CD4-positive, alpha-beta T cell treated with Interferon alpha-2 for 1 hour (primary cell): ENCODE data around the gene DMPK.
A peak's percentile ranks its signal among the peaks of the same experiment; 100 is the strongest.

Experiments used
- DNase-seq, 2 donors: peaks; one replicate each; pipeline ENCODE4 v3.0.0-alpha.2; 2020 to 2022

Gene DMPK, protein sequence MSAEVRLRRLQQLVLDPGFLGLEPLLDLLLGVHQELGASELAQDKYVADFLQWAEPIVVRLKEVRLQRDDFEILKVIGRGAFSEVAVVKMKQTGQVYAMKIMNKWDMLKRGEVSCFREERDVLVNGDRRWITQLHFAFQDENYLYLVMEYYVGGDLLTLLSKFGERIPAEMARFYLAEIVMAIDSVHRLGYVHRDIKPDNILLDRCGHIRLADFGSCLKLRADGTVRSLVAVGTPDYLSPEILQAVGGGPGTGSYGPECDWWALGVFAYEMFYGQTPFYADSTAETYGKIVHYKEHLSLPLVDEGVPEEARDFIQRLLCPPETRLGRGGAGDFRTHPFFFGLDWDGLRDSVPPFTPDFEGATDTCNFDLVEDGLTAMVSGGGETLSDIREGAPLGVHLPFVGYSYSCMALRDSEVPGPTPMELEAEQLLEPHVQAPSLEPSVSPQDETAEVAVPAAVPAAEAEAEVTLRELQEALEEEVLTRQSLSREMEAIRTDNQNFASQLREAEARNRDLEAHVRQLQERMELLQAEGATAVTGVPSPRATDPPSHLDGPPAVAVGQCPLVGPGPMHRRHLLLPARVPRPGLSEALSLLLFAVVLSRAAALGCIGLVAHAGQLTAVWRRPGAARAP

DNA sequence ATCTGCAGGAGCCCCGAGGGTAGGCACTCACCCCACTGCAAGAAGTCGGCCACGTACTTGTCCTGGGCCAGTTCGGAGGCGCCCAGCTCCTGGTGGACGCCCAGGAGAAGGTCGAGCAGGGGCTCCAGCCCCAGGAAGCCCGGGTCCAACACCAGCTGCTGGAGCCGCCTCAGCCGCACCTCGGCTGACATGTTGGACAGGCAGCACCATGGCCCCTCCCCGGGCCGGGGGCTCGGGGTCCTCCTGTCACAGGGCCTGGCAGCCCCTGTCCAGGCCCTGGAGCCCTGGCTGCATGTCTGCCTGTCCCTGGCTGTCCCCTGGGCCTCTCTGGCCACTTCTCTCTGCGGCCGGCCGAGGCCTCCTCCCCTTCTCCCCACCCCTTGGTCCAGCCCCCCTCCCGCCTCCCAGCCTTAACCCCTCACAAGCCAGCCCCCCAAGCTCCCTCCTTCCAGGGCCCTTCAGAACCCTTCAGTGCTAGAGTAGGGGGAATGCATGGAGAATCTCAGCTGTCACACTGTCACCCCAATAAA lies at the start of gene DMPK:
TSS of gene DMPK (minus strand) at position 329 of the 530 bp plus-strand sequence. CDS start at position 191, 138 bp downstream.
- DNase-seq: no peak

DNA sequence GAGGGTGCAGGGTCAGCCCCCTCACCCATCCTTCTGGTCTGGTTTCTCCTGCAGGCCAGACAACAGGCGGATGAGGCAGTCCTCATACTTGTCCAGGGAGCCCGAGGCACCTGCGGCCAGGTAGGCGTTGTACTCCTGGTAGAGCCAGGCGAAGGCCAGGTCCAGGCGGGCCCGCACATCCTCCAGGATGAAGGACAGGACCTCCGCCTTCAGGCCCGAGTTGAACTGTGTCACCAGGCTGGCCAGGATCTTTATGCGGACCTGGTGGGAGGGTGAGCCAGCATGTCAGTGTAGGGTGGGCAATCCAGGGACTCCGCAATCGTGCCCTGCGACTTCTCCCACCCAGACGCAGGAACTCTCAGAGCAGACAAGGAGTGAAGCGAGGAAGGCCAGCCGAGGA lies 46.7 kb upstream of the DMPK start:
- no peak for DNase-seq

DNA sequence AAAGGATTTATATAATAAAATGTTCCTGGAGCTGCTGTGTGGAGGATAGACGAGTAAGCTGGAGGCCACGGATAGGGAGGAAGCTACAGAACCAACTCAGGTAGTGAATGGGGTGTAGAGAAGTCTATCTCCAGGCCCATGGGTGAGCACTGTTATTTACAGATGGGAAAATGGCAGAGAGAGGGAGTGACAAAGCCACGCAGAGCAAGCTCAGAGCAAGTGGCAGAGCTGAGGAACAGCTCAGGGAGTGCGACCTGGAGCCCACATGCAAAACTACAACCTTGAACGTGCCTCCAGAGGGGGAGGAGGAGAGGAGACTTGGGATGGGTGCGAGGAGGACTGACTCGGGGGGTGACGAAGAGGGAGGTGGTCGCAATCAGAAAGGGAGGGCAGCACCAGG lies 46.2 kb upstream of the DMPK start:
- DNase-seq: no peak

DNA sequence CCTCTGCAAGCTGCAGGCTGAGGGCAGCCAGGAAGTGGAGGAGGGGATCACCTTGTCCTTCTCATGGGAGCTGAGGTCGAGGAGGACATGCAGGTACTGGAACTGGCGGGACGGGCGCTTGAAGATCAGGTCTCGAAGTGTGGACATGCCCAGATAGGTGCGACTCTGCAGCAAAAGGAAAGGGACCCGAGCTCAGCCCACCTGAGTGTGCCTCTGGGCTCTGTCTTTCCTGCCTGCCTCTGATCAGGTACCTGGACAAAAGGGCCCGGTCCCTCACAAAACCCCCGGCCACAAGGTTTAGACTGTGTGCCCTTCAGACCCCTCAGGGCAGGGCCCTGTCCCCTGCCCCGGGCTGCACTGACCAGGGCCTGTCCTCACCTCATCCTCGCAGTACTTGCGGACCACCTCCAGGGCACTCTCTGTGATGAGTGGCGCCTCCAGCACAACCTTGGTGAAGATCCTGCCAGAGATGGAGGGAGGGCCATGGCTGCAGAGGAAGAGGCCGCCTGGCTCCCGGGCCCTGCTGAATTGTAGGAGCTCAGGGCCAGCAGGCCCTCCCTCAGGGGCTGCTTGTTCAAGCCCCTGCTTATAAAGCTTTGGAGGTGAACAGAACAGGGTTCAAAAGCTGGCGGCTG lies 45.3 kb upstream of the DMPK start:
- DNase-seq: no peak

DNA sequence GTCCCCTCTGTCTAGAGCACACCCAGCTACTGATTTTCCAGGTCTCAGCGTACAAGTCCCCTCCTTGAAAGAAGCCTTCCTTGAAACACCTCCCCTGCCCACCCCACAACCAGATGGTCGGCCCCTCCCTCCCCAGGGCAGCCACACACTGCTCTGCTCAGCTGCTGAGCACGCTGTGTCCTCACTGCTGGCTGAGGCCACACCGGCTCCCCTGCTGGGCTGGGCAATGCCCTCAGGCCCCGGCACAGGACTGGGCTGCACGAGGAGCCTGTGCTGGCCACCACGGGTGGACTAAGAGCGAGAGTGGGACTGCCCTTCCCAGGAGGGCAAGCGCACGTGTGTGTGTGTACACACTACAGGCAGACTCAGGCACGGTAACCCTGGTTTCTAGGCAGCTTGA lies 44.6 kb upstream of the DMPK start:
- no peak for DNase-seq

DNA sequence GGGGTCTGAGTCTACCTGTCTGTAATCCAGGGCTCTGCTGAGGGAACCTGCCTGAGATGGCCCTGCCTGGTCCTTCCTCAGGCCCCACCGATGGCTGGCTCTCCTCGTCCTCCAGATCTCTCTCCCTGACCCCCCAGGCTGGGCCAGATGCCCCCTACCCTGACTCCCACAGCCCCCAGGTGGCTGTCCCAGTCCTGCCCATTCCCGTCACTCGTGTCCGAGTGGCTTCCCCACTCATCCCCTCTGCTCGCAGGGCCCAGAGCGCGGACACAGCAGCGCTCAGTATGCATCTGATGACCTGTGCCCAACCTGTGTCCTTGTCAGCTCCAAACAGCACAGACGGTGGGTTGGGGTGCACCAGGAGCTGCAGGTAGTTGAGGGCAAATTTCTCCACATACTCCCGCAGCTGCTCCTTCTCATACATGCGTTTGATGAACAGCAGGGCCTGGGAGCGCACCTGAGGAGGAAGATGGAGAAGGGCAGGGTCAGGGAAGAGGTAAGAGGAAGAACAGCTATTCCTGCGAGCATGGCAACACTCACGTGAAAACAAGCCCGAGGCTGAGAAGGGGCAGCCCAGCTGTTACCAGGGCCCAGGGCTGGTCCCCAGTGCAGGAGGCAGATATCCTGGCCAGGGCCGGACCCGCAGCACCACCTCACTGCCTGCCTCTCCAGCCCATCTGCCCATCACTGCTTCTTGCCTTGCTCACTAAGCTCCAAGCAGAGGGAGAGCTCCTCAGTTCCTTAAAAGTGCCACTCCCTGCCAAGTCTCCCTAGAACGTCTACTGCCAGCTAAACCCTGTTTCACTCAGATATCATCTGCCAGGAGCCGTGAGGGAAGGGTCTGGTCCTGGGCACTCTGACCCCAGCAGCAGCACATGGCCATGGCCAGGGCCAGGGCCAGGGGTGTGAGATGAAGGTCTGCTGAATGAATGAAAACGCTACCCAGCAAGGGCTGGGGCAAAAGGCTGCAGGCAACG lies 43.9 kb upstream of the DMPK start:
- DNase-seq: no peak

DNA sequence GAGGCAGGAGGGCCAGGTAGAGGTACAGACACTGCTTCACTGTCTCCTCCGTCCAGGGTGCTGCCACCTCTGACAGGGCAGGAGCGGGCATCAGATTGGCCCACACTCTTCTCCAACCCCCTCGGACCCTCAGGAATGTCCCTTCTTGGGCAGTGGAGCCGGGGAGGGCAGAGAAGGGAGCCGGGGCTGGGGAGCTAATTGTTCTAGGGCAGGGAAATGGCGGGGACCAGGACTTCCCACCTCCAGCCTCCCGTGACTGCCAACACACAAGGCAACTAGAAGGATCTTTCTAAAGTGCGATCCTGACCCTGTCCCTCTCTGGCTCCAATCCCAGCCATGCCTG lies 42.9 kb upstream of the DMPK start:
- DNase-seq: no peak

DNA sequence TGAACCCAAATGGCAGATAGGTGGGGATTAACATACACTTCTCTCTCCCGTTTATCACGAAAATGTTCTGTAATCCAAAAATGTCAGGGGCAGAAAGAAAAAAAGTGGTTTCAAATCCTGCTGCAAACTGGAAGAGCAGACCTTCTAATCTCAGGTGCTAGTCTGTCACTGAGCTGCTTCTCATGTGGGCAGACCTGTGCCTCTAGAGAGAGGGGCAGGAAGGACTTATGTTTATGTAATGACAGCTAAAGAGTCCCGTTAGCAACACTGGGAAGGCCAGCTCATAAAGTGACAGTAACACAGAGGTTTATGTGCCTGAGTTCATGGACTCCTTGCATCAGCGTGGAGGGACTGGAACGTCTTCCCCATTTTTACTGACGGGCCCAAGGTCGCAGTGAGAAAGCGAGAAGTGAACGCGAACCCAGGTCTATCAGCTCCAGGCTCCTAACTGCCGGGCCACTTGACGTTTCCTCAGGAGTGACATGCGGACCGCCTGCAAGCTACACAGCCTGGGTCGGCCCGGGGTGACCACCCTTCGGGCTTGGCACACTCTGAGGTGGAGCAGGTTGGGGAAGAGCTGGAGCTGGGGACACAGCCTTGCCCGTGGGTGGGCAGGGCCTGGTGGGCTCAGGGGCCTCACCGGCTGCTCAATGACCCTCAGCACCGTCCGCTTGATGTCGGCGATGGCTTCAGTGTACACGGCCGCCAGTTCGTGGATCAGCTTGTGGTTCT lies 42.4 kb upstream of the DMPK start:
- DNase-seq: no peak

DNA sequence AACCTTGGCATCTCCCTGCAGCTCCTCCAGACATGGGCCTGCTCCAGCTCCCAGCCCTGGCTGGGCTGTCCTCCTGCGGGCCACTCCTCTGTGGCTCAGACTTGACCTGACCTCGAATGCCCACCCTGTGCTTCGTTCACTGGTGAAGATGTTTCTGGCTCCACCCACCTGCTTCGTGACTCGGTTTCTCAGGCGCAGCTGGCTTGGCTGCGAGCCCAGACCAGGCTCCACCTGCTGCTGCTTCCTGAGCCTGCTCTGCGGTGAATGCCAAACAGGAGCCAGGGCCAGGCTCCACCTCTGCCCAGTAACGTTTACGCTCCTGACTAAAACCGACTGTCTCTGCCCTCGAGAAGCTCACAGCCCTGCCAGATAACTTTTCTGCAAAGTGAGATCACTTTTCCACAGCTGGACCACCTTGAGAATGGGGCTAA lies 41.8 kb upstream of the DMPK start:
- DNase-seq: no peak

DNA sequence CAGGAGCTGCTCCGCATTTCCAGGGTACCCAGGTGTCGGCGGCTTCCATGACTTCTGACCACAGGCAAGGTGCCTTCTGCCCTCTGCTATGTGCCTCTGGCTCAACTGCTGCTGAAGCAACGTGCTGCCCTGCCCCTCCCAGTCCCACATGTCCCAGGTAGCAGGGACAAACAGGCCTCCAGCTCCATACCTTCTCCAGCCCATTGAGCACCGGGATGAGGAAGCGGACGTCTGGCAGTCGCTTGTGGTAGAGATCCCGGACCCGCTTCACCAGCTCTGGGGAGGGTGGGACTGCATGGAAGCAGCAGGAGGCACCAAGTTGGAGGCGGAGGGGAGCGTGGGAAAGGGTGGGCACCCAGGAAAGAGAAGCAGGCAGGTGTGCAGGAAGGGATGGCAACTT lies 40.9 kb upstream of the DMPK start:
- no peak for DNase-seq

DNA sequence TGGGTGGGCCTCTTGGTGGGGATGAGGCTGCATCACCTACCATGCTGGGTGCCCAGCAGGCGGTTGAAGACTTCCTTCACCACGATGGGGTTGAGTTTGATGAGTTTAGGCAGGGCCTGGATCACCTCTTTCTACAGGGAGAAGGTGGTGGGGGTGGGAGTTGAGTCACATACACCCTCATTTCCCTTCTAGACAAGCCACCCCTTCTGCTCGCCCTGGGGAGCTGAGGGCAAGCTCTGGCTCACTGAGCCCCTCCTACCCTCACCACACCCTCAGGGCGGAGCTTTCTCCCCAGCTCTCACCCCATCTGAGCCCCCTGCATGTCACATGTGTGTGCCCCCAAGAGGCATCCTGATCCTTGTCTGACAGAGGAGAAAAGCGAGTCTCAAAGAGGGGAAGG lies 40.4 kb upstream of the DMPK start:
- DNase-seq: no peak

DNA sequence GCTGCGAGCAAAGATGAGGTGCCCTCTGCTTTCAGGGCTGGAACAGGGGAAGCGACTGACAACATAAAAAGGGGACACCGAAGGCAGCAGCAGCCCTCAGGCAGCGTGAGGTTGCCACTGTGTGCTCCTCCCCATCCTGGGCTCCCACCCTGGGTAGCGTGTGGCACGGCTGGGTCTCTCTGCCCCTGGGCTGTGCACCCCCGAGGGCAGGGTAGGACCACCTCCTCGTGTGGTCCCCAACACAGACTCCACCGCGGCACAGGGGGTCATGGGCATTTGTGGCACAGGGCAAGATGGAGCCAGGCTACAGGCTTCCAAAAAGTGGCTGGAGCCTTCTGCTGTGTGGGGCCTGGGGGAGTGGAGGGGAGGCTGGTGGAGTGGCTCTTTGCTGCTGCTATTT lies 39.3 kb upstream of the DMPK start:
- no peak for DNase-seq

DNA sequence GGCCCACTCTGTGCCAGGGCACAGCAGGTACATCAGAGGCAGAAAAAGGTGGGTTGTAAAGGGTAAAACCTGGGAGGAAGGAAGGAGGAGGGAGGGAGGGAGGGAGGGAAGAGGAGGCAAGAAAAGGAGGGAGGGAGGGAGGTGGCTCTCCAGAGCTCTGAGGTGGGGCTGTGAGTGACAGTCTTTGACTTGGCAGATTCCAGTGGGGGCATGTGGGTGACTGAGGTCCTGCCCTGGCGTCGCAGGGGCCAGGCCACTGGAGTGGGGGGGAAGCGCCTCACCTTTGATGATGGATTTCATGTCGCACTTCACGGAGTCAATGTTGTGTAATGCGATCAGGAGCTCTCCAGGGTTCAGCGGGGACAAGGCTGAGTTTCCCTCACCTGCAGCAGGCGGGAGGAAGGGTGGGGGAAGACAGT lies 38.8 kb upstream of the DMPK start:
- DNase-seq: no peak

DNA sequence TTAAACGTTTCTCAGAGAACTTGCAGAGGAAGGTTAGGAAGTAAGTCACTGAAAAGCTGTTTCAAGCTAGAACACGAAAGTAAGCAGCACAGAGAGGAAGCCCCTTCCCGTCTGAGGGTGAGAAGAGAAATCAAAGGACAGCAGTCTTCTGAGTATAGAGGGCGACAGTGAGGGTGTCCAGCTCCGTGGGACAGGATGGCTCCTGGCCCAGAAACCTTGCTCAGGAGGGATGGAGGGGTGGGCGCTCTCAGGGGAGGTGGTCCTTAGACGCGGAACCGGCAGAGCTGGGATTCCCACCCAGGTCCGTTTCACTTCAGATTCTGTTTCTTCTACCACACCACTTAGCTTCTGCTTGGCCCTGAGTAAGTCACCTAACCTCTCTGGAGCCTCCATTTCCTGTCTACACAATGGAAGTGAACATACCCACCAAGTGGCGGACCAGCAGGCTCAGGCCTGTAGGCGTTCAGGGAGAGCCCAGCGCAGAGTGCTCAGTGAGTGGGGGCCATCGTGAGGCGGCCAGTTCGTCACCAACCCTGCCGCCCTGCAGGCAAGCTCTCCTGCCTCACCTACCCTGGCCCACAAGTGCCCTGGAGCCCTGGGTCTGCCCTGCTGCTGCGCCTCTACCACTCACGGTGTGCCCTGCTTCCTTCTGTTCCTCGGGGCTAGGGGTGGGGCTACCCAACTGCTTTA lies 38.3 kb upstream of the DMPK start:
- no peak for DNase-seq

DNA sequence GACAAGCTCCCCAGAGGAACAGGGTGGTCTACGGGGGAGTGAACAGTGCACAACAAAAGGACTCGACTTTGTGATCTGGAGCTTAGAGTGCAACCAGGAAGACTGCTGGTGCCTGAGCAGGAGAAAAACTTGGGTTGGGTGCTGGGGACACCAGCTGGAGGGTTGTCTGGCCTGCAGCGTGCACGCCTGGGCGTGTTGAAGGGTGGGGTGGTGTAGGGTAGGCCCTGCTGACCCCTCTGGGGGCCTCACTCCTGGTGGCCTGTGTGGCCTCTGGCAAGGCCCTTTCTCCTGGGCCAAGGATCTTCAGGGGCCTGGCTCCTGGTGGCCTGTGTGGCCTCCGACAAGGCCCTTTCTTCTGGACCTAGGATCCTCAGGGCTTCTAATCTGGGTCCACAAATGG lies 37.5 kb upstream of the DMPK start:
- no peak for DNase-seq

DNA sequence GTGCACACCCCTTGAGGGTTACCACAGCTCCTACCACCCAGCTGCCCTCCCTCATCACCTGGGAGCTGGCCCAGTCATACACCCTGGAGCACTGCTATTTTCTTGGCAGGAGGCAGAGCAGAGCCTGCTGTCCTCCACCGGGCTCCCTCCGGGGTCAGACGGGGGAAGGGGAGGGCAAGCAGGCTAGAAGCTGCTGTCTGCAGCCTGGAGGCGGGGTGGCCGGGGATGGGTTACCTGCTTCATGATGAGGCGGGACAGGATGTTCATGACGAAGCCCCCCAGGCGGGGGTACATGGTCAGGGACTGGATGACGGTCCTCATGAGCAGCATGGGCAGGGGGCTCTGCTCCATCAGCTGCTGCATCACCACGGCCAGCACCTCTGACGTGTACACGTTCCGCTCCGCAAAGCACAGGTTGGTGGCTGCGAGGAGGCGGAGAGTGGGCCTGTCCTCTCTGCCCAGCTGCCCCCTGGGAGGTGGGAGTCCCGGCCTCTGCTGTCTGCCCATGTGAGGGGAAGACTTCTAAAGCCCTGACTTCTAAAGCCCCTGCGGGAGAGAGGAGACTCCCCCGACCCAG lies 35.5 kb upstream of the DMPK start:
- peak in 1 of 2 donors; percentile 3 for DNase-seq

DNA sequence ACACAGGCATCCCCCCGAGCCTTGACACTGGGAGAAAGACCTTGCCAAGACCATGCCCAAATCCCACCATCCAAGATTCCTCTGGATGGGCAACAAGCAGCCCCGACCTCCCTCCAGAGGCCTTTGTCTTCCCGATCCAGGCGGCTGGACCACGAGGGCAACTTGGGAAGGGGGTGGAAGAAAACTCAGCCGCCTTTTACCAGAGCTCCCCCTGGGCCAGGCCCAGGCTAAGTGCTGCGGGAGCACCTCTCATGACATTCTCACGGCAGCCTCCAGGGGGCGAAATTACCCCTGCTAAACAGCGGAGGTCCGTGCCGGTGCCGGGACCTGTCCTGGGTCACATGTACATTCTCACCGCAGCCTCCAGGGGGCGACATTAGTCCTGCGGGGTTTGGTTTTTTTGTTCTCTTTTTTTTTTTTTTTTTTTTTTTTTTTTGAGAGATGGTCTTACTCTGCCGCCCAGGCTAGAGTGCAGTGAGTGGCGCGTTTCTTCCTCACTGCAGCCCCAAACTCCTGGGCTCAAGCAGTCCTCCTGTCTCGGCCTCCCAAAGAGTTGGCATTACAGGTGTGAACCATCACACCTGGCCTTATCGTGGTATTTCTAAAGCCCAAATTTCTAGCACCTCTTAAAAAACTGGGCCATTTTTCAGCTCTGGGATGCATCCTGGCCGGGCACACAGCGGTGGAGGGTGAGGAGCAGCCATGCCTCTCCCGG lies 34.9 kb upstream of the DMPK start:
- DNase-seq: peak; percentile 95 to 96

DNA sequence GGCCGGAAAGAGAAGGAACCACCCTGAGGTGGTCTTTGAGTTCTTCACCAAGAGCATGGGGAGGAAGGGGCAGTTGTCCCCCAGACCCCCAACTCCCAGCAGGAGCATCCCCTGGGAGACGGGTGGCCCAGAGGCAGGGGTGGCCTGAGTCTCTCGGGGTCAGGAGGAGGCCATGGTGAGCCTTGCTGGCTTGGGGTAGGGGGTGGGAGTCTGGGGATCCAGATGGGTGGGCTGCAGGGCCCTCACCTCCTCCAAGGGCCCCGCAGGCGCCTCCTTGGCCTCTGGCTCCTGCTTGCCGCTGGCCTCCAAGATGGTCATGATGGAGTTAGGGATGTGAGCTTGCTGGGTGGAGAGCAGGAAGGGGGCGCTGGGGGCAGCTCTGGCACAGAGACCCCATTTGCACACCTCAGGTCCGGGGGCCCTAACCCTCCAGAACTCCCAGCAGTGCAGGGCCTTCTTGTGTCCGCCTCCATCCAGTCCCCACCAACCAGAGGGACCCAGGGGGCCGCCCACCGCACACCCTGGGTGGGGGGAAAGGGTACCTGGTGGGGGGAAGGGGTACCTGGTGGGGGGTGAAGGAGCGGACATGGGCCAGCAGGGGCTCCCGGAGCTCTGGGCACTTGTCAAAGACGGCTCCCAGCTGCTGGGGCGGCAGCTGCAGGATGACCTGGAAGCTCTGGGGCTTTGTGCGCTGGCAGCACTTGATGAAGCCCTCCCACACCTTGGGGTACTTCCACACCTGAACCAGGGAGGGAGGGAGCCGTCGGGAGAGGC lies 34.1 kb upstream of the DMPK start:
- DNase-seq: no peak

DNA sequence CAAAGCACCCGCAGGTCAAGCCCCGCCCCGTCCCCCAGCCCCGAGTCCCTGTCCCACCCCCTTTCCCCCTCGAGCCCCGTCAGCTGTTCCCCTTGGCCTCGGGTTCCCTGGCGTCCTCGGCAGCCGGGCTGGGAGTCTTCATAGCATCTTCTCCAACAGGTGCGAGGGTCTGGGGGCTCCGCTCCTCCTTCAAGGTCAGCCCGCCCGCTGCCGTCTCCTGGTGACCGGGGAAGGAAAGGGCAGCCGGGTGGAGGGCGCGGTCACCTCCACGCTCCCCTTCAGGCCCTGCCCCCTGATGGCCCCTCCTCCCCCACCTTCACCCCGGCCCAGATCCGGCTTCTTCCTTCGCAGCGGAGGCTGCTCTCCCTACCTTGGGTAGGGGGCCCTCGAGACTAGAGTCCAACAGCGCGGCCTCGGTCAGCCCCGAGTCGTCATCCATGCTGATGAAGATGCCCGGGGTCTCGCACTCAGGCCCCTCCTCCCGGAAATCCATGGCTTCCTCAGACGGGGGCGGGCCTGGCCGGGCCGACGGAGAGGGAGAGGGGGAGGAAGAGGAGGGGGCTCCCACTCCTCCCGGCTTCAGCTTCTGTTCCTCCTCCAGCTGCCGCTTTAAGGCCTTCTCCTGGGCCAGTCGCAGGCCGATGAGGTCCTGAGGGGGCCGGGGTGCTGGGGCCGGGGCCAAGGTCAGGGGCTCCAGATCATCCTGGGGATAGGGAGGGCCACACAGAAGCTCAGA lies 33.4 kb upstream of the DMPK start:
- no peak for DNase-seq
